HG03064 (cell line): Measurements from ENCODE around the gene CYP8B1.

Experiments used
- ATAC-seq: cut with Tn5 transposase; IDR thresholded peaks from one replicate; pipeline ENCODE4 v1.9.1; 2021; ENCODE audit warnings: low read depth; ENCODE audit not compliant: unreplicated experiment

Gene CYP8B1, protein sequence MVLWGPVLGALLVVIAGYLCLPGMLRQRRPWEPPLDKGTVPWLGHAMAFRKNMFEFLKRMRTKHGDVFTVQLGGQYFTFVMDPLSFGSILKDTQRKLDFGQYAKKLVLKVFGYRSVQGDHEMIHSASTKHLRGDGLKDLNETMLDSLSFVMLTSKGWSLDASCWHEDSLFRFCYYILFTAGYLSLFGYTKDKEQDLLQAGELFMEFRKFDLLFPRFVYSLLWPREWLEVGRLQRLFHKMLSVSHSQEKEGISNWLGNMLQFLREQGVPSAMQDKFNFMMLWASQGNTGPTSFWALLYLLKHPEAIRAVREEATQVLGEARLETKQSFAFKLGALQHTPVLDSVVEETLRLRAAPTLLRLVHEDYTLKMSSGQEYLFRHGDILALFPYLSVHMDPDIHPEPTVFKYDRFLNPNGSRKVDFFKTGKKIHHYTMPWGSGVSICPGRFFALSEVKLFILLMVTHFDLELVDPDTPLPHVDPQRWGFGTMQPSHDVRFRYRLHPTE

GRCh38 chr3:42875325-42876151 lies at the start of gene CYP8B1:
TSS of gene CYP8B1 (minus strand) at chr3:42875879. CDS start at chr3:42875816, 63 bp downstream.
- ATAC-seq, result no peak

GRCh38 chr3:42923606-42924005 lies 47.9 kb upstream of the CYP8B1 start:
- no peak for ATAC-seq

- no peak for ATAC-seq
Observed at GRCh38 chr3:42914771-42915515, 39.3 kb upstream of the CYP8B1 start.

DNA sequence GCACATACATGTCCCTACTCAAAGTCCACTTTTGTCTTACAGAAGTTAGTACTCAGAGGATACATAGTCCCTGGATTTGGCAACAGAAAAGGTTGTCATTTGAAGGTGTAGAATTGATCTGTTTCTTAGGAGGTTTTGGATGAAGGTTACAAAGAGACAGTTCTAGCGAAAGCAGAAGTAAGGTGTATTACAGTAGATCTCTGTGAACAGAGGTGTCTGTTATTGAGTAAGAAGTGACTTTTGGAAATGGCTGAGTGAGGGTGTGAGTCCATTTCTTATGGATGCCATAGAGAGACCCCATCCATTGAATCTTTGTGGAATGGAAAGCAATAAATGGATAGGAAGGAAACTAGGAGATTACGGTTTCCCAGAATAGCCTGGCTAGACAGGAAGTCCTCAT lies 35.9 kb upstream of the CYP8B1 start:
- no peak for ATAC-seq

DNA sequence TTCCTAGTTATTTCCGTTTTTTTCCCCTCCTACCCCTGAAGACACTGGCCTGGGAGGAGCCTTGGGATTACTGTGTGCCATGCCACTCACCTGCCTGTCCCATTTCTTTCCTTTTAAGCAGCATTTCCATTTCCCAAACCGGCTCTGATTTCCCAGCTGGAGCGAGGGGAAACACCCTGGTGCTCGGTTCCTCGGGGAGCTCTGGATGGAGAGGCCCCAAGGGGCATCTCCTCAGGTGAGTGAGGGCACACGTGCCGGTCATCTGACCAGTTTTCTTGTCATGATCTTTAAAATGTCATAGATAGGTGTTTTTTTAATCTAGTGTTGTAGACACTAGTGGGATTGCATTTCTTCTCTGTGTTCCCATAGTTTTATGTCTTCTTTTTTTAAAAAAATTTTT lies 33.0 kb upstream of the CYP8B1 start:
- no peak for ATAC-seq

DNA sequence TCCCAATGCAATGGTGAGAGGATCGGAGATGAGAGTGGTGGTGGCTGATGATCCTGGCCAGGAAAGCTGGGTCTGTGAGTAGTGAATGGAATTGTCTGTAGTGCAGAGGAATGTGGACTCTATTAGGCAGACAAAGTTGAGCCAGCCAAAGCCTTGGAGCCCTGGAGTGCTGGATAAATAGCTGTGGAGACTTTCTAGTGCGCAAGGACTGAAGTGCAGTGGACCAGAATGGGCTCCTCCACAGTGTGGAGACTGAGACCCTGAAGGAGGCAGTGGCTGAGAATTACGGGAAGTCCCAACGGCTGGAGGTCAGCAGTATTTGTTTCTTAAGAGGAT lies 31.1 kb upstream of the CYP8B1 start:
- no peak for ATAC-seq

DNA sequence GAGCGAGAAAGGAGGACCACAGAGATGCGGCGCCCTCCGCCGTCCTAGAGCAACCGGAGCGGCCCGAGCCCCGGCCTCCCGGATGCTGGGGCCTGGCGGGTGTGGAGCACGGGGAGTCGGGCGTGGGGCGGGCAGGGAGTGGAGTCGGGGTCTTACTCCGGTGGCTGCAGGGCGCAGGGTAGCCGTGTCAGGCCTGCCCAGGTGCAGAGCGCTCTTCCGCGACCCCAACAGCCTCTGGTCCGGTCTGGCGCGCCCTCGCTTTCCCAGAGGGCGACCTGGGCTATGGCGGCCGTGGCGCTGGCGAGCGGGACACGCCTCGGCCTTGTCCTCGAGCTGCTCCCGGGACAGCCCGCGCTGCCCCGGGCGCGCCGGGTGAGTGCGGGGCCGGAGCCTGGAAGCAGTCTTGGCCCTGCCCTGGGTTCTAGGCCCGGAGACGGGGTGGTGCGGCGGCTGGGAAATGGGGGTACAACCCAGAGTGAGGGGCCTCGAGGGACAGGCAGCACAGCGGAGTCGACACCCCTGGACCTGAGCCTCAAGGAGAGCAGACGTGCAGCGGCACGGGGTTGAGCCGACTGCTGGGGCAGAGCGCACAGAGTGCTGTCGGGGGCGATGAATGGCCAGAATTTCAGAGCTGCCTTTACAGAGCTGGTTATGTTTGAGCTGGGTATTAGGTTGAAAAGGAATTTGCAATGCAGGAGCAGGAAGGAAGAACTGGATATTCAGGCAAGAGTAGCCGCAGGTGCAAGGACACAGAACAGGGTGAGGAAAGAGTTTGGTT lies 30.6 kb upstream of the CYP8B1 start, which contains the start of gene ZNF662:
ZNF662 (plus strand) TSS at position 73 of the 778 bp plus-strand sequence. CDS start 1,973 bp downstream, outside the sequence.
- no peak for ATAC-seq

GRCh38 chr3:42905740-42906069 lies 30.0 kb upstream of the CYP8B1 start:
- no peak for ATAC-seq

GRCh38 chr3:42904076-42904475 lies 28.4 kb upstream of the CYP8B1 start:
- no peak for ATAC-seq

- ATAC-seq, result no peak
Observed at GRCh38 chr3:42902257-42902656, 26.6 kb upstream of the CYP8B1 start.

- ATAC-seq, result no peak
Observed at GRCh38 chr3:42901073-42901415, 25.4 kb upstream of the CYP8B1 start.

- no peak for ATAC-seq
Observed at GRCh38 chr3:42900226-42901072, 24.8 kb upstream of the CYP8B1 start.

DNA sequence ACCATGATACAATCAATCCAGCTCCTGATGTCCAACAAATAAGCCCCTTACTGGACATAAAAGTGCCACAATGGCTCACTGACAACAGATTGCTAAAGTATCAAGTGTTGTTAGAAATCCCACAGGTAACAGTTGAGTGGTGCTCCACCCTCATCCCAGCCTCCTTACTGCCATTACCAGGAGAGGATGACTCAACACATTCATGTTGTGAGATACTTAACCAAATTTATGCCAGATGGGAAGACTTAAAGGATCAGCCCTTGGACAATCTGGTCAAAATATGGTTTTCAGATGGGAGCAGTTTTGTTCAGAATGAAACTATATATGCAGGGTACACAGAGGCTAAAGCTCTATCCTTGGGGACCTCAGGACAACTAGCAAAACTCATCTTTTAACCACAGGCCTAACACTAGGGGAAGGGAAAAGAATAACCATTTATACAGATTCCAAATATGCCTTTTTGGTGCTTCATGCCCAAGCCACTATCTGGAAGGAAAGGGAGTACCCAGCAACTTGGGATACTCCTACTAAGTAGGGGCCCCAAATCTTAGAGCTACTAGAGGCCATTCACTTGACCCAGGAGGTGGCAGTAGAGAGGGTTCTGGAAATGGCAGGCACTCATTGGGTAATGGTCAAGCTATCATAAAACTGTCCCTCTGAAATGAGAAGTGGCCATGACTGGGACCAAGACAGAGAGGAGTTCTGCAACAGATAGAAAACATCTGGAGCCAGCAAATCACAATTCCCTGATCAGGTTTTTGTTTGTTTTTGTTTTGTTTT lies 23.4 kb upstream of the CYP8B1 start:
- no peak for ATAC-seq

- ATAC-seq, result no peak
Observed at GRCh38 chr3:42895580-42895868, 19.8 kb upstream of the CYP8B1 start.

DNA sequence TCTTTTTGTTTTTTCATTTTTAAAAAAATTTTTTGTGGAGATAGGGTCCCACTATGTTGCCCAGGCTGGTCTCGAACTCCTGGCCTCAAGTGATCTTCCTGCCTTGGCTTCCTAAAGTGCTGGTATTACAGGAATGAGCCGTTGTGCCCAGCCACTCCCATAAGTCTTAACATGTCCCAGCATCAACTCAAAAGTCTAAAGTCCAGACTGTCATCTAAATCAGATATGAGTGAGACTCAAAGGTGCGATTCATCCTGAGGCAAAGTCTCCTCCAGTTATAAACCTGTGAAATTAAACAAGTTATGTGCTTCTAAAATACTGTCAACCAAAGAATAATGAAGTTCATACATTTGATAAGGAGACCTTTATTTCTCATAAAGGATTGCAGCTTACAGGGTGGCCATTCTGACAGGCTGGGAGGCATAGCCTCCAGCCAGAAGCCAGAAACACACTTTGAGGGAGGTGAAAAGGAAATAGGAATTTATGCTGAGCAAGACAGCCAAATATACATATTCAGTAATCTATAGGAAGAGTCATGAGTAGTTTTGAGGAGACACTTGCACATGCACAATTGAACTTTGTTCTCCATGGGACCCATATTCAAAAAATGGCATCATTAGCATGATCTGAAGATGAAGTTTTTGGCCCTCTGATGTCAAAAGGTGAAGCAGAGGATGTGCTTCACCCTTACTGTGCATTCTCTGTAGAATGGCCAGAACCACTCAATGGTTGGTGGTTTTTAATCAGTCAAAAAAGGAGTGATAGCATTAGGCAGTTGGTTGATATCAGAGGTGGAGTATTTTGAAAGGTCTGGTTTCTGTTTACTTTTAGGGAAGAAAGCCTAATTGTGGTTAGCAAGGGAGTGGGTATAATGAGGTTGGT lies 19.3 kb upstream of the CYP8B1 start:
- no peak for ATAC-seq

GRCh38 chr3:42892807-42893206 lies 17.1 kb upstream of the CYP8B1 start:
- no peak for ATAC-seq

GRCh38 chr3:42892169-42892568 lies 16.5 kb upstream of the CYP8B1 start:
- ATAC-seq, result no peak

DNA sequence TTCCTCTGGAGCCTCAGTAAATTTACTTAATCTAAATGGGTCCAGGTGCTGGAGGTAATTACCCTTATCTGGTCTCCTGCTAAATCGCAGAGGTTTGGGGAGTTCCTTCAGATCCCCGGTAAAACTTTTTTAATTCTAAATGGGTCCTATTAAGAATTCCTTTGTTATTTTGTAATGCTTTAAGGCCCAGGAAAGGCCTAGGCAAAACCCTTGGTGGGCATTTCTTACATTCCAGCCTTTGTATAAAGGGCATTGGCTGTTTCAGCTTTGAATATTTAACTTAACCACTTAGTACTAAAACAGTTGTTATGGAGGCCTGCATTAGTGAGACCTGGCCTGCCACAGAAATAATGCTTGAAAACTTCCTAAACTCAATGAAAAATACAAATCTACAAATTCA lies 15.4 kb upstream of the CYP8B1 start:
- no peak for ATAC-seq
